OCI-LY1 (cell line): ENCODE data around the gene PLXNA3.

ENCODE experiments used
- EZH2 ChIP-seq: fragments of 200-600 bp; sonication (generic), shearing (Covaris generic); IDR thresholded peaks from 2 replicates; pipeline ENCODE4 v1.8.0; 2017; ENCODE audit warnings: borderline replicate concordance, mixed run types, mild to moderate bottlenecking, antibody characterized with exemption, low read length, moderate library complexity, mixed read lengths
- TF ChIP-seq, protein P1 (sequence below): fragments of 200-600 bp; sonication (generic), shearing (Covaris generic); IDR thresholded peaks from 2 replicates; pipeline ENCODE4 v1.5.1; 2017; ENCODE audit warnings: mild to moderate bottlenecking, antibody characterized with exemption, low read length, moderate library complexity, mixed read lengths

DNA sequence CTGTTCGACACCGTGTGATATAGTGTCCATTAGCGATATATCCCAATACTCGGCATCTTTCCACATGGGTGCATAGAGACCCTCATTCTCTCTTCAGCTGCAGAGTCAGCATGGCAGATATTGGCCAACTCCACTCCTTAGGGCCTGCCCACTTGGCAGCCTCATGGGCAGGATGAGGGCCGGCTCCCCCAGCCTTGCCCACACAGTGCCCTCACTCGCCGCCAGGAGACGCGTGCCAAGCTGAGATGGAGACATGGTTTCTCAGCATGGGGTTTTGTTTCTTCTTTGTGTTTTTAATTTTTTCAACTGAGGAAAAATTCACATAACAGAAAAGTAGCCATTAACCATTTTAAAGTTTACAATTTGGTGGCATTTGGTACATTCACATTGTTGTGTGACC lies 5.3 kb upstream of the PLXNA3 start:
- TF ChIP-seq, protein P1, sequence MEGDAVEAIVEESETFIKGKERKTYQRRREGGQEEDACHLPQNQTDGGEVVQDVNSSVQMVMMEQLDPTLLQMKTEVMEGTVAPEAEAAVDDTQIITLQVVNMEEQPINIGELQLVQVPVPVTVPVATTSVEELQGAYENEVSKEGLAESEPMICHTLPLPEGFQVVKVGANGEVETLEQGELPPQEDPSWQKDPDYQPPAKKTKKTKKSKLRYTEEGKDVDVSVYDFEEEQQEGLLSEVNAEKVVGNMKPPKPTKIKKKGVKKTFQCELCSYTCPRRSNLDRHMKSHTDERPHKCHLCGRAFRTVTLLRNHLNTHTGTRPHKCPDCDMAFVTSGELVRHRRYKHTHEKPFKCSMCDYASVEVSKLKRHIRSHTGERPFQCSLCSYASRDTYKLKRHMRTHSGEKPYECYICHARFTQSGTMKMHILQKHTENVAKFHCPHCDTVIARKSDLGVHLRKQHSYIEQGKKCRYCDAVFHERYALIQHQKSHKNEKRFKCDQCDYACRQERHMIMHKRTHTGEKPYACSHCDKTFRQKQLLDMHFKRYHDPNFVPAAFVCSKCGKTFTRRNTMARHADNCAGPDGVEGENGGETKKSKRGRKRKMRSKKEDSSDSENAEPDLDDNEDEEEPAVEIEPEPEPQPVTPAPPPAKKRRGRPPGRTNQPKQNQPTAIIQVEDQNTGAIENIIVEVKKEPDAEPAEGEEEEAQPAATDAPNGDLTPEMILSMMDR = no peak
- no peak for TF ChIP-seq EZH2
